SH-SY5Y (cell line): Measurements from ENCODE around the gene NOL3.

Experiments
- GATA2 ChIP-seq: IDR thresholded peaks from 2 replicates; pipeline ENCODE4 v1.6.1; 2011; ENCODE audit warnings: mild to moderate bottlenecking, low read depth, low read length
- GATA3 ChIP-seq: IDR thresholded peaks from 2 replicates; pipeline ENCODE4 v1.6.1; 2011; ENCODE audit warnings: low read depth, mild to moderate bottlenecking, low read length, moderate library complexity

DNA sequence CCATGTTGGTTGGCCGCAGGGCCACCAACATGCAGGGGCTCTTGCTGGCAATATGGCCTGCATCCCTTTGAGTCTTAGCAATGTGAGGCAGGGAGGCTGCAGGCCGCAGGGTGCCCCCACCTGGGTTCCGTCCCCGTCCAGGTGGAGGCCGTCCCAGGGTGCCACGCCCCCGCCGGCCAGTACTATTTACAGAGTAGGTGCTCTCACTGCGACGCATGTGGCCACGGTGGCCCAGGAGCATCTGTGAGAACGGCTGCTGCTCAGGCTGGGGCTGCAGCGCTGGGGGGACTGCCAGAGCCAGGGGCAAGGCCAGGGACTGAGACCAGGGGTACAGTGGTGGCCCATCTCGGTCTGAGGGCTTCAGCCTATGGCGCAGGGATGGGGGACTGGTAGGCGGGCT lies 9.8 kb downstream of the NOL3 start:
- TF ChIP-seq GATA2 = no peak
- TF ChIP-seq GATA3 = no peak
